HK-2 (cell line): ENCODE measurements around the gene PDILT.

ENCODE experiments used
- DNase-seq: peaks from one replicate; pipeline ENCODE4 v3.0.0-alpha.2; 2018; ENCODE audit not compliant: unreplicated experiment

The PDILT gene

DNA sequence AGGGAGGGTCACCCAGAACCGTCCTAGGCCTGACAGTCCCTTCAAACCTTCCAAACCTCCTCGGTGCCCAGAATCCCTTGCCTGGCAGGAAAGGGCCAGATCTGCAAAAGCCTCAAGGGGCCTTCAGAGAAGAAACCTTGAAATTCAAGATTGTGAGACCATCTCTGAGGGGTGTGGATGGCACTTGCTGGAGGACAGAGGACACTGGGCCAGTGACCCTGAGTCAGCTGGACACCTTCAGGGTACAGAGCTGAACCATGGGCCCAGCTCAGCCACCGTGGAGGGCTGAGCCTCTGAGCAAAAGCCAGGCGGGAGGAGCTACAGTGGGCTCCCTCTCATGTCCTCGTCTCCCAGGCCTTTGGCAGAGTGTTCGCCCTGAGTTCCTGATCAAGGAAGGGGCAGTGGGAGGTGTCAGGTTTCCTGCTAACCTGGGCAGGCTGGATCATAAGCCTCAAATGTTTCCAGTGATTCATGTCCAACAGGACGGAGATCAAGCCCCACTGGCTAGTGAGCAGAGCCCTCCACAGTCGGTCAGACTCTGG lies 3.0 kb downstream of the PDILT start:
- no peak for DNase-seq

GRCh38 chr16:20401066-20401465 lies 3.5 kb downstream of the PDILT start:
- DNase-seq, result no peak

DNA sequence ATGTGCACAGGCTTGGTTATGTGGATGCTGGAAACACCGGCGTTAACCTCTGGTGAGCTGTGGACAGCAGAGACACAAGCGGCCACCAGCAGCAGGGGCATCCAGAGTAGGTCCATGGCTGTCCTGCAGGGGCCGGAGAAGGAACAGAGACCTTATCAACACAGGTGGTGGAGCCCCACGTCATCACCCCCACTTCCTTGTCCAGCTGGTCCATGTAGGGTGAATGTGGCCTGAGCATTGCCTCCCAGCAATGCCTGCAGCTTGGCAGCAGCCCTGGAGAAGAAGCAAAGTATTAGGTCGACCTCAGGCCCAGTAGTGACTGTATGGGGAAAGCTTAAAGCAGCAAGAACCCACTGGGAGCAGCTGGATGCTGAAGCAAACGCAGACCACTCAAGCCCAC lies 5.4 kb downstream of the PDILT start:
- DNase-seq, result no peak

DNA sequence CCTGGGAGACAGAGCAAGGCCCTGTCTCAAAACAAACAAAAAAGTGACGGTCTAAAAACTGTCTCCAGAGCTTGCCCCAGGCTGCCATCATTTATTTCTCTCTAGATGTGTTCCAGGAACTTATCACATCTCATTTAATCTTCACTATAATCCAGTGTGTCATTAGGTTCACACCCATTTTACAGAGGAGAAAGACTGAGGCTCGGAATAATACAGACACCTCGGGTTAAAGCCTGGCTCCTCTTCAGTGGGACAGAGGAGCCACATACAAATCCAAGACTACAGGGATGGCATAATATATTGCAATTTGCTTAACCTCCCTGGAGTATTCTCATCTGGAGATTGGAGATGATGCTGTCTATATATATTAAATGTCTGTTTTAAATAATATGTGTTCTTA lies 5.9 kb downstream of the PDILT start:
- DNase-seq, result no peak

DNA sequence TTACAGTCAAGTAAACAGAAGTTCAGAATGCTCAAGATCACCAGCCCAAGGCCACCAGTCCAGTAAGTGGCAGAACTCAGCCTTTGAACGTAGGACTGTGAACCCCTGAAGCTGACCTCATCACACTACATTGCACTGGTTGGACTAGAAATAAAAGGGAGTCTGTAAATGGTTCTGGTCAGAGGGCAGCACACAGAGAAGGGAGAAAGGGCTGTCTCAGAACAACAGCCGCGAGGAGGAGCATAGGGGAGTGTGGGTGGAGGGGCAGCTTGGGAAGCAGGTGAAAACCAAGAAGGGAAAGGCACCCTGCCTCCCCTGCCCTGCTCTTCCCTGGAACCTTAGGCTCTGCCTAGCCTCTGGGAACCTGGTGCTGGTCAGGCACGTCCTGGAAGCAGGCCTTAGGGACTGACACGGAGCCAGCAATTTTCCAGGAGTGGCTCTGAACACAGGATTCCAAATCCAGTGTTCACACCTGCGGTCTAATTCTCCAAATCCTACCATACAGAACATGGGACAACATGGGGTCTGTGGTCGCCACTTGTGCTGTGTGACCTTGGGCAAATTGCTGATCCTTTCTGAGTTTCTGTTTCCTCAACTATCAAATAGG lies 7.0 kb downstream of the PDILT start:
- DNase-seq, result no peak

GRCh38 chr16:20396846-20397467 lies 7.6 kb downstream of the PDILT start:
- DNase-seq, result no peak

- no peak for DNase-seq
Observed at GRCh38 chr16:20395946-20396345, 8.6 kb downstream of the PDILT start.

GRCh38 chr16:20393801-20394577 lies 10.5 kb downstream of the PDILT start:
- DNase-seq, result no peak

GRCh38 chr16:20391045-20391444 lies 13.5 kb downstream of the PDILT start:
- DNase-seq, result no peak

- DNase-seq, result no peak
Observed at GRCh38 chr16:20388854-20389253, 15.7 kb downstream of the PDILT start.

GRCh38 chr16:20387978-20388377 lies 16.6 kb downstream of the PDILT start:
- DNase-seq, result no peak

- DNase-seq, result peak; percentile 40
Observed at GRCh38 chr16:20385844-20386832, 18.4 kb downstream of the PDILT start.

DNA sequence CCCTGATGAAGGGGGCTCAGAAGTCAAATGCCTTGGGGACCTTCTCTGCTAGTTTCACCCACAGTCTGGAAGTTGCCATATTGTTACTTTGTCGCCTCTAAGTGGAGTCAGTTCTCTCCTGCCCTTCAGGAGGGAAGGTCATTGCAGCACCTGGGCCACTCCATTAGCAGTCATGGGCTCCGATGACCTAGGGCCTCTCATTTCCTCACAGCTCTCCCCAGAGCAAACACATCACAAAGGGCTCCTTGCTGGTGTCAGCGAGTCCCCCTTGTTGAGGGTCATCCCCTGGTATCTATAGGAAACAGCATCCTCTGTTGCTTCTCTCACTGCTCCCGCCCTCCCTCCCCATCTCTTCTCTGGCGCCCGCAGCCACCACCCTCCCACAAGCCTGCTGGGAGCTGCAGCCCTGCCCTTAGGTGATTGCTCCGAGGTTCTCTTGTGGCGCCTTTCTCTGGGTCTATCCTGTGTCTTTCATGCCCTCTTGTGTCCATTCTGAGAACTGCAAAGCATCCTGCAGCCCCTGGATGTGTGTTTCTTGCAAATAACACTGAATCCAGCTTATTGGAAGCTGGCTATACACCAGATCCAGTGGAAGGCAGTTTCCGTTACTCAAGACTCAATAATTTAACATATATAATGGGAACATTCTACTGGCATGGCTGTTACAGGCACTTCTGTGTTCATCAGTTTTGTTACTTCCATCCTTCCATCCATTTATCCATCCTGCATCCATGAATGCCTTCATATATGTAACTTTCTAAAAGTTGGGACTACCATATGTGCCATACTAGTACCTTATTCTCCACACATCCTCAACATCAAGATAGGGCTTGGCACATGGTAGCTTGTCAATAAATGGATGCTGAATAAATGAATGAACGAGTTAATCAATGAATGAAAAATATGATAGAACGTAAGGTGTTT lies 21.2 kb downstream of the PDILT start:
- DNase-seq, result peak; percentile 48

DNA sequence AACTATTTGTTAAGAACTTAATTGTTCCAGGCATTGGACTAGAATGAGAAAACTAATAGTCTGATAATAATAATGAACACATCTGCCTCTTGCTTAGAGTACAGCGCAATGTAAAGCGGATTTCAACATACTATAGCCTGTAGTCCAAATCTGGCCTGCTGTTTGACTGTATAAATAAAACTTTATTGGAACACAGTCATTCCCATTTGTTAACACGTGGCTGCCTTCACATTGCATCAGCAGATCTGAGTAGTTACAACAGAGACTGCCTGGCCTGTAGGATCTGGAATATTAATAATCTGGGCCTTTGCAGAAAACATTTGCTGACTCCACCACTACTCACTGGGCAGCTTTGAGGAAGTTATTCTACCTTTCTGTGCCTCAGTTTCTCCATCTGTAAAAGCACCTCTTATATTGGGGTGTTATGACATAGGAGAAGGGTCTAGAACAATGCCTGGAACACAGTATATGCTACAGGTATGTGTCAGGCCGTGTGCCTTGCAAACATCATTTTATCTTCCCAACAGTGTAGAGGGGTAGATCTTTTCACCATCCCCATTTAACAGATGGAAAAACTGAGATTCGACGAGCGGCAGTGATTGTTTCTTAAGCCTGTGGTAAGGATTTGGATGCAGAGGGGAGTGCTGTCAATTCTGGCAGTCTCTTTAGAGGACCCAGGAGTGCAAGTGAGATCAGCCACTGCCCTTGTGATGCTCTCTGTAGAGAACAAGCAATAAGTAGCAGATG lies 22.2 kb downstream of the PDILT start:
- no peak for DNase-seq

GRCh38 chr16:20380782-20381181 lies 23.8 kb downstream of the PDILT start:
- no peak for DNase-seq

- no peak for DNase-seq
Observed at GRCh38 chr16:20377181-20377580, 27.4 kb downstream of the PDILT start.

DNA sequence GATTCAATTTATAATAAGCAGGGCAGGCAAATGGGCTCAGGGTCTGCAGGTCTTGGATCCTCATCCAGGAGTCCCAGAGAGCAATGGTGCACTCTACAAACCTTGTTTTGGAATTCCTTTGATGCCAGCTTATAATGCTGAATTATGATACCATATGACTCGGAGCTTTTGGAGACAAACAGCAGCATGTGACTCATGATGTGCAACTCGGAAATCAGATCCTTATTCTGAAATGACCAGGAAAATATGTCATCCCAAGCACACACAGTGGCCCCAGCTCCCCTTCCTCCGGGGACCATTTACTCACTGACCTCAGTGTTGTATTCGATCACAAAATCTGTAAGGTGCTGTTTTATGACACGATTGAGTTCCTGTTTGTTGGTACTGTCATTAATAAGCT lies 31.8 kb downstream of the PDILT start:
- DNase-seq, result no peak

- DNase-seq, result no peak
Observed at GRCh38 chr16:20369452-20370054, 35.0 kb downstream of the PDILT start.

- no peak for DNase-seq
Observed at GRCh38 chr16:20364051-20364450, 40.5 kb downstream of the PDILT start.
